Sigmoid colon (tissue), 7 donors: ENCODE data around the gene MYO5B. TPM values are rescaled to one million over a fixed set of nuclear protein-coding genes. Genes with fewer than 3 reads are reported as not detected.
"Not testable (repeated sequence)": the region's sequence is repeated elsewhere in the genome, so short reads cannot be mapped to it uniquely, and the experiment has no call there.

Source experiments
- DNase-seq: peaks from one replicate; pipeline ENCODE4 v3.0.0-alpha.2; 2019
- H3K27ac ChIP-seq, 4 donors: fragments of 200-600 bp; sonication (generic); one replicate each; pipeline ENCODE4 v1.5.1; 2016 to 2019; ENCODE audit warnings: mild to moderate bottlenecking in 1 of 4
- H3K27me3 ChIP-seq, 3 donors: fragments of 200-600 bp; sonication (generic); one replicate each; pipeline ENCODE4 v1.5.1; 2019; ENCODE audit warnings: mild to moderate bottlenecking in 1 of 3
- H3K36me3 ChIP-seq, 4 donors: fragments of 200-600 bp; sonication (generic); one replicate each; pipeline ENCODE4 v1.5.1; 2016 to 2019
- H3K4me1 ChIP-seq, 4 donors: fragments of 200-600 bp; sonication (generic); one replicate each; pipeline ENCODE4 v1.5.1; 2017 to 2019
- H3K4me3 ChIP-seq, 4 donors: fragments of 200-600 bp; sonication (generic); one replicate each; pipeline ENCODE4 v1.5.1; 2017 to 2019; ENCODE audit warnings: mild to moderate bottlenecking in 2 of 4, moderate library complexity in 1 of 4
- H3K9me3 ChIP-seq, 4 donors: fragments of 200-600 bp in 3 of 4; sonication (generic) in 3 of 4; one replicate each; pipeline versions ENCODE4 v1.5.1 to v1.6.1; 2013 to 2019
- CTCF ChIP-seq, 4 experiments: fragments of 450-650 bp in 3 of 4; fragments of 200-600 bp in 1 of 4; IDR thresholded peaks; one replicate each; pipeline ENCODE4 v1.5.1; 2016 to 2019; ENCODE audit warnings: antibody characterized with exemption in 4 of 4, mild to moderate bottlenecking in 3 of 4, moderate library complexity in 2 of 4
- EP300 ChIP-seq, 4 donors: sonication (generic); formaldehyde crosslinking; IDR thresholded peaks; one replicate each; pipeline ENCODE4 v1.6.1; 2017; ENCODE audit warnings: antibody characterized with exemption in 4 of 4
- POLR2A ChIP-seq, 2 donors: fragments of 450-650 bp; IDR thresholded peaks; one replicate each; pipeline ENCODE4 v1.6.1; 2016; ENCODE audit warnings: antibody characterized with exemption in 2 of 2, mild to moderate bottlenecking in 2 of 2, moderate library complexity in 2 of 2
- POLR2AphosphoS5 ChIP-seq, 4 donors: sonication (generic); formaldehyde crosslinking; IDR thresholded peaks; one replicate each; pipeline ENCODE4 v1.6.1; 2017; ENCODE audit warnings: antibody characterized with exemption in 4 of 4
- WGBS, 2 donors: extraction: QIAGEN DNeasy Blood & Tissue Kit; methylation state at CpG; one replicate each; pipeline ENCODE4 v1.1.7; 2013; 5-methylcytosine and 5-hydroxymethylcytosine counted together
- intact Hi-C: fragments of 100-400 bp; cut with DNase I; formaldehyde crosslinking; loops from one replicate; pipeline ENCODE4 v1.15.1; 2023
- polyA plus RNA-seq, 3 donors: library from polyadenylated mRNA; stranded (reverse); fragments of 200-250 nt; gene quantifications; one replicate each; pipeline ENCODE4 v1.2.3, GENCODE V29; 2013
- total RNA-seq, 4 donors: library from RNA; depleted of rRNA; stranded (reverse); fragments of >200 nt; gene quantifications; one replicate each; pipeline ENCODE4 v1.1.0, GENCODE V29; 2016
- donor health status: healthy with polysubstance abuse.
- donor health status: Bipolar disorder and iron deficiency.
- donor health status: healthy.

MYO5B gene
- total and polyA plus RNA-seq, 7 donors: 0.14 to 80.7 (median 3.0) TPM

- Histone ChIP-seq H3K36me3 (no peaks in the 10 kb centered on the region), H3K27ac (peak within 1 kb of the TSS; percentile 91 to 96 (median 94)), H3K4me1 (peaks cover 0 to 28% (median 23%) of the 10 kb centered on the region in 4 donors), H3K4me3 (peak within 1 kb of the TSS; percentile 71 to 89 (median 82)), H3K27me3 (no peaks in the 10 kb centered on the region), H3K9me3 (no peaks in the 10 kb centered on the region)
- DNase-seq: peak; percentile 95
- TF ChIP-seq CTCF (IDR thresholded peaks at IDR 0.05) (no peak), EP300 (IDR thresholded peaks at IDR 0.05) (no peak), POLR2A (IDR thresholded peaks at IDR 0.05) (peak; percentile 55 to 72), POLR2AphosphoS5 (IDR thresholded peaks at IDR 0.05) (peak; percentile 73 to 91 (median 82))
- intact Hi-C loops: loop anchor here (2.0 to 10.0 kb wide), 6 partner anchors 327 to 1271 kb away; partner anchors contain the start of genes C18orf32, CFAP53 and CXXC1
- 0% methylated on average over 74 of the region's 74 CpGs for WGBS, 2 donors
These were observed 381.4 kb downstream of the MYO5B start, which contains the start of gene ACAA2 for GRCh38 chr18:49813319-49814146. ACAA2 (minus strand) TSS chr18:49813533; CDS start chr18:49813484, 49 bp downstream.

GRCh38 chr18:49813069-49813318 lies 382.0 kb downstream of the MYO5B start:
- H3K4me1 ChIP-seq: peaks cover 0 to 28% (median 23%) of the 10 kb centered on the region in 4 donors
- no peaks in the 10 kb centered on the region for H3K9me3 ChIP-seq
- peak overlapping the region; percentile 71 to 89 (median 82) for H3K4me3 ChIP-seq
- intact Hi-C loops: loop anchor here (2.0 to 10.0 kb wide), 6 partner anchors 326 to 1271 kb away; partner anchors contain the start of genes C18orf32, CFAP53 and CXXC1
- H3K27ac ChIP-seq: peak overlapping the region; percentile 91 to 96 (median 94)
- H3K36me3 ChIP-seq: no peaks in the 10 kb centered on the region
- peak; percentile 71 for DNase-seq
- H3K27me3 ChIP-seq: no peaks in the 10 kb centered on the region
- WGBS, 2 donors: 1 to 2% methylated on average over 17 of the region's 17 CpGs
- TF ChIP-seq CTCF (IDR thresholded peaks at IDR 0.05) (no peak), POLR2A (IDR thresholded peaks at IDR 0.05) (no peak), POLR2AphosphoS5 (IDR thresholded peaks at IDR 0.05) (no peak), EP300 (IDR thresholded peaks at IDR 0.05) (no peak)

DNA sequence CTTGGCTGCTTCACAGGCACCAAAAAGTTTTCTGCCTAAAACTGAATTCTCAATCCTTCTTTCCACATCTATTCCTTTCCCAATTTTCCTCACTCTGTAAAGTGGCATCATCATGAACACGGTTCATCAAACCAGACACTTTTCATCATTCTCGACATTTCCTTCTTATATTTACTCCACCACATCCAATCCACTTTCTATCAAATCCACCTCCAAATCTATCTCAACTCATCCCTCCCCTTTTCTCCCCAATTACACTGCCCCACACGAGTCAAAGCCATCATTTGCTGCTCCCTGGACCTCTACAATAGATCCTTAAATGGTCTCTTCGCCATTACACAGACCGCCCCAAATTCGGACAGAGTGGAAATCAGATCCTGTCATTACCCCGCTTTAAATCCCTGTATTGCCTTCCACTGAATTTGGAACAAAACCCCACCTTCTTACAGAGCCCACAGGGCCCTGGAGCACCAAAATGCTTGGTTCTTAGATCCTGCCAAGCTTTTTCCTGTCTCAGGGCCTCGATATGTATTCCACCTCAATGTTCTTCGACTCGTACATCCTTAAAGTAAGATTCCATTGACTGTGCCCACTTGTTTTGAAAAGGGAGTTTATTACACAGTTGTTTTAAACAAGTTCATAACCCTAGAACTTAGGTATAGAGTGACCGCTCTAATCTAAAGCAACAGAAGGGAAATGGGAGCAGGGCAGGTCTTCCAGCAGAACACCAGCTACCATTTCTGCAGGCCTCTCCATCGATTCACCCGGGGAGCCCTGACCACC lies 382.5 kb downstream of the MYO5B start:
- TF ChIP-seq CTCF (IDR thresholded peaks at IDR 0.05): no peak
- Histone ChIP-seq H3K9me3 (no peaks in the 10 kb centered on the region), H3K36me3 (no peaks in the 10 kb centered on the region), H3K4me3 (peak overlapping the region; percentile 71 to 89 (median 82)), H3K27ac (peak overlapping the region; percentile 91 to 96 (median 94)), H3K4me1 (peaks cover 0 to 28% (median 23%) of the 10 kb centered on the region in 4 donors), H3K27me3 (no peaks in the 10 kb centered on the region)
- DNase-seq: no peak
- intact Hi-C loops: loop anchor here (2.0 to 10.0 kb wide), 6 partner anchors 326 to 1270 kb away; partner anchors contain the start of genes C18orf32, CFAP53 and CXXC1
- 29 to 49% methylated on average over 13 of the region's 13 CpGs for WGBS, 2 donors

- WGBS, 2 donors: 15 to 53% methylated on average over 7 of the region's 7 CpGs
- peak overlapping the region in 1 of 4 donors; percentile 1 for H3K4me3 ChIP-seq
- no peaks in the 10 kb centered on the region for H3K27me3 ChIP-seq
- DNase-seq: no peak
- intact Hi-C loops: loop anchor here (2.0 to 10.0 kb wide), 6 partner anchors 47 to 1269 kb away; partner anchors contain the start of genes CFAP53 and CXXC1
- H3K27ac ChIP-seq: peak overlapping the region in 3 of 4 donors; percentile 92 to 96 (median 95)
- TF ChIP-seq POLR2AphosphoS5 (IDR thresholded peaks at IDR 0.05) (no peak), EP300 (IDR thresholded peaks at IDR 0.05) (no peak), POLR2A (IDR thresholded peaks at IDR 0.05) (no peak), CTCF (IDR thresholded peaks at IDR 0.05) (no peak)
- H3K36me3 ChIP-seq: no peaks in the 10 kb centered on the region
- peaks cover 0 to 30% (median 23%) of the 10 kb centered on the region in 4 donors for H3K4me1 ChIP-seq
- no peaks in the 10 kb centered on the region for H3K9me3 ChIP-seq
These were observed 383.6 kb downstream of the MYO5B start for GRCh38 chr18:49811151-49811938.

GRCh38 chr18:49808553-49809191 lies 386.3 kb downstream of the MYO5B start:
- WGBS, 2 donors: 92 to 96% methylated on average over 10 of the region's 10 CpGs
- H3K4me3 ChIP-seq, intact Hi-C loops, H3K9me3 ChIP-seq, H3K27me3 ChIP-seq, H3K27ac ChIP-seq, H3K36me3 ChIP-seq, DNase-seq: not testable (repeated sequence)
- H3K4me1 ChIP-seq: peaks cover 0 to 29% (median 19%) of the 10 kb centered on the region in 4 donors
